Tibial nerve (tissue), 3 donors: Measurements from ENCODE around the gene CLTC.

Experiments
- CTCF ChIP-seq, 5 experiments: fragments of 200-600 bp in 3 of 5; fragments of 450-650 bp in 2 of 5; sonication (generic) in 3 of 5; IDR thresholded peaks; one replicate each; pipeline ENCODE4 v1.5.1; 2016 to 2019; ENCODE audit warnings: antibody characterized with exemption in 5 of 5, mild to moderate bottlenecking in 3 of 5, moderate library complexity in 2 of 5
- POLR2A ChIP-seq, 2 donors: fragments of 450-650 bp; IDR thresholded peaks; one replicate each; pipeline ENCODE4 v1.6.1; 2017; ENCODE audit warnings: antibody characterized with exemption in 2 of 2, mild to moderate bottlenecking in 2 of 2, moderate library complexity in 2 of 2

- TF ChIP-seq CTCF (IDR thresholded peaks at IDR 0.05) (no peak), POLR2A (IDR thresholded peaks at IDR 0.05) (no peak)
Measured at GRCh38 chr17:59668816-59669215, 49.1 kb downstream of the CLTC start.
